ENCODE measurements around the gene SRGN.

Gene SRGN

GRCh38 chr10:69064762-69065328, 23.1 kb upstream of the SRGN start:
- no peak for TF ChIP-seq CTCF (IDR thresholded peaks at IDR 0.05)

- no peak for TF ChIP-seq CTCF (IDR thresholded peaks at IDR 0.05)
Measured at GRCh38 chr10:69065406-69066361, 22.2 kb upstream of the SRGN start.

- TF ChIP-seq CTCF (IDR thresholded peaks at IDR 0.05), result no peak
Measured at GRCh38 chr10:69067189-69067588, 20.7 kb upstream of the SRGN start.

GRCh38 chr10:69068549-69068948, 19.4 kb upstream of the SRGN start:
- TF ChIP-seq CTCF (IDR thresholded peaks at IDR 0.05), result no peak

- TF ChIP-seq CTCF (IDR thresholded peaks at IDR 0.05), result no peak
Measured at GRCh38 chr10:69069090-69070042, 18.5 kb upstream of the SRGN start.

GRCh38 chr10:69070951-69071350, 17.0 kb upstream of the SRGN start:
- no peak for TF ChIP-seq CTCF (IDR thresholded peaks at IDR 0.05)

- no peak for TF ChIP-seq CTCF (IDR thresholded peaks at IDR 0.05)
Measured at GRCh38 chr10:69071610-69072009, 16.3 kb upstream of the SRGN start.

Measured in LNCAP (cell line).